ENCODE measurements around the gene ARFGAP3.

DNA sequence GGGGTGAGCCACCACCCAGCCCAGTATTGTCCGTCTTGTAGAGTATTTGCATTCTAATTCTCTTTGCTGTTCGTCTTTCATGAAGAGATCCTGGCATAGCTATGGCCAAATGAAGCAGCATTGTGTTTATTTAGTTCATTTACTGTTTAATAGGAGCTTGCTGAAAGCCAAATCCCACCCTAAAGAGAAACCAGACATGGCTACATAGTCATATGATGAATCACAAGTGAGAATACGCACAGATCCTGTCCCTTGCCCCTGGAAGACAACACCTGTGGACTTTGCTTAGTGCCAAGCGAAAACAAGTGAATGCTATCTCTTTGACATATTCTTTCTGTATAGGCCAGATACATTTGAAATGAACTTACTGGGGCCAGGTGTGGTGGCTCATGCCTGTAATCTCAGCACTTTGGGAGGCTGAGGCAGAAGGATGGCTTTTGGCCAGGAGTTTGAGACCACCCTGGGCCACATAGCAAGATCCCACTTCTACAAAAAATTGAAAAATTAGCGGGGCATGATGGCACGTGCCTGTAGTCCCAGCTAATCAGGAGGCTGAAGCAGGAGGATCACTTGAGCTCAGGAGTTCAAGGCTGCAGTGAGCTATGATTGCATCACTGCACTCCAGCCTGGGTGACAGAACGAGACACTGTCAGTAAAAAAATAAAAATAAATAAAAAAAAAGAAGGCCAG lies 5.1 kb upstream of the ARFGAP3 start:
- TF ChIP-seq CTCF (IDR thresholded peaks at IDR 0.05 in 4 of 5, conservative IDR thresholded peaks at IDR 0.05 in 1 of 5) (no peak), POLR2A (IDR thresholded peaks at IDR 0.05) (no peak)
